Stimulated activated CD4-positive, alpha-beta T cell treated with anti-CD3 and anti-CD28 coated beads, Interleukin-2, amount 100 ng/mL, for 24 hours (primary cell): ENCODE measurements around the gene ROCK2.
"Not testable (repeated sequence)": the region's sequence is repeated elsewhere in the genome, so short reads cannot be mapped to it uniquely, and the experiment has no call there.

Source experiments
- DNase-seq, 2 donors: peaks; one replicate each; pipeline ENCODE4 v3.0.0-alpha.2; 2020

ROCK2 gene

DNA sequence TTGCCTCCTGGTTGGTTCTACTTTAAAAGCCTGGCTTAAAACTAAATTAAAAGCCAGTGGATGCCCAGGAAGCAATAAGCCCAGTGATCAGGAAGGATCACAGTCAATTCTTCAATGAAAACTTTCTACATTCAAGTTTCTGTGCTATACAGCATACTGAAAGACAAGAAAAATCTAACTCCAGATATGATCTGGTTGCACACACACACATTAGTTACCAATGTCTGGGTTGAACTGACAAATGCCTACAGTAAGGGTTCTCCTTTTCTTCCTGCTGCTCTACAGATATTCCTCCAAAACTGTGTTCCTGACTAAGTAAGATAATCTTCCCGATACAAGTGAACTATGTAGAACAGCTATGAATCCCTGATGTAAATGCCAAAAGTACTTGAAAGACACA is 81.3 kb downstream of the ROCK2 start:
- no peak for DNase-seq

DNA sequence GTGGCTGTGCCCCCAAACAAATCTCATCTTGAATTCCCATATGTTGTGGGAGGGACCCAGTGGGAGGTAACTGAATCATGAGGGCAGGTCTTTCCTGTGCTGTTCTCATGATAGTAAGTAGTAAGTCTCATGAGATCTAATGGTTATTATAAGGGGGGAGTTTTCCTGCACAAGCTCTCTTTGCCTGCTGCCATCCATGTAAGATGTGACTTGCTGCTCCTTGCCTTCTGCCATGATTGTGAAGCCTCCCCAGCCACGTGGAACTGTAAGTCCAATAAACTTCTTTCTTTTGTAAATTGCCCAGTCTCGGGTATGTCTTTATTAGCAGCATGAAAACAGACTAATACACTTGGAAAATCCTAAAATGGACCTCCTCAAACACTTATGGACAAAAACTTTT is 82.0 kb downstream of the ROCK2 start:
- not testable (repeated sequence) for DNase-seq

DNA sequence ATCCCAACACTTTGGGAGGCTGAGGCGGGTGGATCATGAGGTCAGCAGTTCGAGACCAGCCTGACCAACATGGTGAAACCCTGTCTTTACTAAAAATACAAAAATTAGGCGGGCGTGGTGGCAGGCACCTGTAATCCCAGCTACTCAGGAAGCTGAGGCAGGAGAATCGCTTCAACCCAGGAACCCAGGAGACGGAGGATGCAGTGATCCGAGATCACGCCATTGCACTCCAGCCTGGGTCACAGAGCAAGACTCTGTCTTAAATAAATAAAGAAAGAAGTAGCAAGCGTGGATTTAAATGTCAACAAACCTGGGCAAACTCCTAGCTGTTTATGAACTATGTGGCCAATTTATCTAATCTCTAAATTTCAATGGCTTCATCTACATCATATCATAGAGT is 82.9 kb downstream of the ROCK2 start:
- not testable (repeated sequence) for DNase-seq

DNA sequence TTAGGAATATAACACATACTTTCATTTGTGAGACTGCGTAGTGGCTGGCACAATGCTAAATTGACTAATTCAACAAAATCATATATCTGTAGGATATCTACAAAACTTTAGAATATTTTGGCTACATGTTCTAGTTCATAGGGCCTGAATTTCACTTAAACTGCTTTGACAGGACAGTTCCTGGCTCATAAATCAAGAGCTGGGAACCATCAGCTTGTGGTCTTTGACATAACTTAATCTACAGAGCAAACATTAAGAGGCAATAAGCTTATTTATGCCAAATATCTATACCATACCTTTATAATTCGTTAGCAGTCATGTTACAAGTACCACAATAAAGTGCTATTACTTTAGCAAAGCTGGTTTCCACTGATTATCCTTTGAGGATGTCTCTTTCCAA is 83.5 kb downstream of the ROCK2 start:
- DNase-seq: no peak

DNA sequence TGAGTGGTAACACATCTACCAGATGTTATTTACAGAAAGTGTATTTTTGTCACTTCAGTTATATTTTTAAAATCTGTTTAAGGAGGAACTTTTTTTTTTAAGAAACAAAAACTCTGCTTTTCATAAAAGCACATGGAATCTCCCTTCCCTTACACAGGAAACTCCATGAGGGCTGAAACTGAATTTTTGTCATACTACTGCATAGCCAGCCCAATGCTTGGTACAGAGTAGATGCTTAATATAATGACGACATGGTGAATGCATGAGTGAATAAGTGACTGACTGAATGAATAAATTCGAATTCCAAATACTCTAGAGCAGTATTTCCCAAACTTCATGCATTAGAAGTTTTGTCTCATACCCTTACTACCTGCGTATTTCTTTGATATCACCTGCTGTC is 86.5 kb downstream of the ROCK2 start:
- DNase-seq: no peak

DNA sequence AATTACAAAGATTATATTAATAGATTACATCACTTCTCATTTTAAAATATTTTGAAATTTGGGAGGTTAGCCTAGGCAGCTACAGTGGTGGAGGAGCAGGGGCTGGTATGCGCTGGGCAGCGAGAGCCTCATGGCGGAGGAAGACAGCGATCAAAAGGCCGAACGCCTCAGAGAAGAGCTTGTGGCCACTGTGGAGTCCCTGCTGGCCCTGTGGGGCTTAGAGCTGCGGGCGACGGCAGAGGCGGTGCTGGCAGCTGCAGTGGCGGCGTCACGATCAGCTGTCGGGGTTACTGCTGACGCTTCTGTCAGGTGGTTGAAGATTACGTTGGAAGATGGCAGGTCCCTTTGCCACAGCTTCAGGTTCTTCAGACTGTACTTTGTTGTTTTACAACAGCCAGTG is 87.4 kb downstream of the ROCK2 start:
- no peak for DNase-seq

DNA sequence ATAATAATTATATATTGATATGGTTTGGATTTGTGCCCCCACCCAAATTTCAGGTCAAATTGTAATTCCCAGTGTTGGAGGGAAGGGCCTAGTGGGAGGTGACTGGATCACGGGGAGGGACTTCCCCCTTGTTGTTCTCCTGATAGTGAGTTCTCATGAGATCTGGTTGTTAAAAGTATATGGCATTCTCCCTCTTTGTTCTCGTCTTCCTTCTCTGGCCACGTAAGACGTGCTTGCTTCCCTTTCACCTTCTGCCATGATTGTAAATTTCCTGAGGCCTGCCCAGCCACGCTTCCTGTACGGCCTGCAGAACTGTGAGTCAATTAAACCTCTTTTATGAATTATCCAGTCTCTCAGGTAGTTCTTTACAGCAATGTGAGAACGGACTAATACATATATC is 88.3 kb downstream of the ROCK2 start:
- no peak for DNase-seq

DNA sequence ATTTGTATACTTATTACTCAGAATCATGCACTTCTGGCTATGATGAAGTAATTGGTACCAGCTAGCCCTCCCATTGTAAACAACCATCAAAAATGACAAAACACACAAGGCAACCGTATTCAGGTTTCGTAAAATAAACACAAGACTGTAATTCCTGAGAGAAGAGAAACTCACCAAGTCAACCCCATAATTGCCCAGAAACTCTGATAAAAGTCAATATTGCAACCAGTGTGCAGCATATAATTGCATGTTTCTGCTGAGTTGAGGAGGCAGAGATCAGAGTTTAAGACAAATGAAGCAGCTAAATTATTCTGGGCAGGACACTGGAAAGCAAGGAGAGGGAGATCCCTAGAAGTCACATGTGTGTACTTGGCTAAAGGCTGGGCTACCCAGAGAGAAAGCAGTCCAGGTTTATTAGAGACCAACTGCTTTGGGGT is 90.3 kb downstream of the ROCK2 start:
- no peak for DNase-seq

DNA sequence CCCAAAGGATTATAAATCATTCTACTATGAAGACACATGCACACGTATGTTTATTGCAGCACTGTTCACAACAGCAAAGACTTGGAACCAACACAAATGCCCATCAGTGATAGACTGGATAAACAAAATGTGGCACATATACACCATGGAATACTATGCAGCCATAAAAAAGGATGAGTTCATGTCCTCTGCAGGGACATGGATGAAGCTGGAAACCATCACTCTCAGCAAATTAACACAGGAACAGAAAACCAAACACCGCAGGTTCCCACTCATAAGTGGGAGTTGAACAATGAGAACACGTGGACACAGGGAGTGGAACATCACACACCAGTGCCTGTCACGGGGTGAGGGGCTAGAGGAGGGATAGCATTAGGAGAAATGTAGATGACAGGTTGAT is 92.0 kb downstream of the ROCK2 start:
- not testable (repeated sequence) for DNase-seq

DNA sequence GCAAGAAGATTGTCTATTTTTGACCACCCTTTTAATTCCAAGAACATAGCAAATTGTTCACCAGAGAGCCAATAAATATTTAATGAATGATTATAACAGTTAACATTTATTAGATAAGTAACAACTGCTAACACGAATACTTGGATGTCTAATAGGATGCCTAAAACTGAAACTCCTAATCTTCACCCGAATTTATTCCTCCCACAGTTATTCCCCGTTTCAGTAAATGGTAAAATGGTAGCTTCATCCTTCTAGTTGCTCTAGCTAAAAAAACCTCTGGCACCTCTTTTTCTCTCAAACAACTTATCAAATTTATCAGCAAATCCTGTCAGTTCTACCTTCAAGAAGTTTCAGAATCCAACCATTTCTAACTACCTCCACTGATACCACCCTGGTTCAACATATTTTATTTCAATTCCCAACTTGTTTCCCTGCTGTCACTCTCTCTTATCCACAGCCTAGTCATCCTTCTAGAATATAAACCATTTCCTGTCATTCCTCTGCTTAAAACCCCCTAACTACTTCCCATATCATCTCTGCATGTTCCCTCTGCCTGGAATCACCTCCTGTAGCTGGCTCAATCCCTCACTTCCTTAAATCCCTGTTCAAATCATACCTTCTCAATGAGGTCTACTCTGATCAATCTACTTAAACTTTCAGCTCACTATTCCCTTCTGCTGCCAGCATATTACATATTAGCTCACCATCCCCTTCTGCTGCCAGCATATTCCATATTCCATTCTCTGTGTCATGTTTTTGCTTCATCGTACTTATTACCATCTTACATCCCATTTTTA is 93.8 kb downstream of the ROCK2 start:
- DNase-seq: no peak

DNA sequence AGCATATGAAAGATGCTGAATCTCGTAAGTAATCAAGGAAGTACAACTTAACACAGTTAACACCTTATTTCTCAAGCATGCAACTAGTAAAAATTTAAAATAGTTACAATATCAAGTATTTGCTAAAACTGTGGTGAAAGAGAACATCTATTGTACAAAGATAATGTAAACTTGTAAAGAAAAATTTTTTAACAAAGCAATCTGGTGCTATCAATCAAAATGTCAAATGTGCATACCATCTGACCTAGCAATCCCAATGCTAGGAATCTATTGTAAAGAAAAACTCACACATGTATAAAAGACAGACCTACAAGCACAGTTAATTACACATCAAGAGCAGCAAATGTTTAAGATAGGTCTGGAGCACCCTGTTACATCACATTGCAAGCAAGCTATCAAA is 99.1 kb downstream of the ROCK2 start:
- DNase-seq: no peak

DNA sequence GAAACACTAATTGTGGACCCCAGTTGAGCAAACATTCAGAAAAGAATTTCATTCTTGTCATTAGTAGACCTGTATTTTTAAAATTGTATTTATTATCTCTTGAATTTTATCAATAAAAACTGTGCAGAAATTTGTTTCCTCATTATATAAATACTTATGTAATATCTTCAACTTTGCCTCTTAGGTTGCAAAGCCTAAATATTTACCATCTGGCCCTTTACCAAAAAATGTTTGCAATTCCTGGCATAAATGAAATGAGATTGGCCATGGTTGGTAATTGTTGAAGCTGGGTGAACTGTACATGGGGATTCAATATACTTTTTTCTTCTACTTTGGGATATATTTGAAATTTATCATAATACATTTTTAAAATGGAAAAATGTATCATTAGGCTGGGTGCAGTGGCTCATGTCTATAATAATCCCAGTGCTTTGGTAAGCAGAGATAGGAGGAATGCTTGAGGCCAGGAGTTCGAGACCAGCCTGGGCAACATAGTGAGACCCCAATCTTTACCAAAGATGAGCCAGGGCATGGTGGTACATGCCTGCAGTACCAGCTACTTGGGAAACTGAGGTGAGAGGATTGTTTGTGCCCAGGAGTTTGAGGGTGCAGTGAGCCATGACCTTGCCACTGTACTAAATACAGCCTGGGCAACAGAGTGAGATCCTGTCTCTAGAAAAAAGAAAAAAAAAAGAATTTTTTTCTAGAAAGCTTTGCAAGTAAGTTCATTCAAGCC is 100.2 kb downstream of the ROCK2 start:
- DNase-seq: no peak

DNA sequence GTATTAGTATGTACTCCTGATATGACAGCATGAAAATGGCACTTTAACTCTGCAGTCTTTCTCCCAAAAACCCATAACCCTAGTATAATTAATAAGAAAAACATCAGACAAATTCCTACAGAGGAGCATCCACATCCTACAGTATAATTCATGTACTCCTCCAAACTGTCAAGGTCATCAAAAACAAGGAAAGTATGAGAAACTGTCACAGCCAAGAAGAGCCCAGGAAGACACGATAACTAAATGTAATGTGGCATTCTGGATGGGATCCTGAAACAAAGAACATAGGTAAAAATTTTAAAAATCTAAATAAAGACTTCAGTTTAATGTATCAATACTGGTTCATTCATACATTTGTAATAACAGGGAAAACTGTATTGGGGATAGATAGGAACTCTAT is 100.9 kb downstream of the ROCK2 start:
- DNase-seq: no peak

DNA sequence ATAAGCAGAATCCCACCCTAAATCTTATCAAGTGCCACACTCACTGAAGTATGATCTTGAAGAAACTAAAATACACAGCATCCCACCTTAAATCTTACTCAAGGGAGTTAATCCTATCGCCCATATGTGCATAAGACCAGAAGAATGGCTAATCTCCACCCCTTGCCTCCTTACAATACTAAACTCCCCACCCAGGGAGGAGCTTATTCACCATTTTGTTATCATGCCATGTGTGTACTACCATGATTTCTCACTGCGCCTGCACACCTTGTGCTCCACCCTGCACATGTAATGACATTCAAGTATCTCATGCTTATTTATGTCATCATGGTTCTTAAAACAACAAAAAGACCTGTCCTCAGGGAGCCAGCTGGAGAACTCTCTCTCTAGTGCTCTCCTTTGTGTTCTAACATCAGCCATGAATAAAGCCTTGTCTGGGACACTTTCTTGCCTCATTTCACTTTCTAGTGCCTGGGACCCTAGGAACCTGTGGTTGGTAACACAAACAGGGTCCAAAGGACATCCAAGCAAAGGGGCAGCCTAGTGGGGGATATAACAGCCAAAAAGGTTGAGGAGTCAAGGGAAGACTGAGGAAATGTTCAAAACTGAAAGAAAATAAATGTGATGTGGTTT is 101.8 kb downstream of the ROCK2 start:
- DNase-seq: no peak

DNA sequence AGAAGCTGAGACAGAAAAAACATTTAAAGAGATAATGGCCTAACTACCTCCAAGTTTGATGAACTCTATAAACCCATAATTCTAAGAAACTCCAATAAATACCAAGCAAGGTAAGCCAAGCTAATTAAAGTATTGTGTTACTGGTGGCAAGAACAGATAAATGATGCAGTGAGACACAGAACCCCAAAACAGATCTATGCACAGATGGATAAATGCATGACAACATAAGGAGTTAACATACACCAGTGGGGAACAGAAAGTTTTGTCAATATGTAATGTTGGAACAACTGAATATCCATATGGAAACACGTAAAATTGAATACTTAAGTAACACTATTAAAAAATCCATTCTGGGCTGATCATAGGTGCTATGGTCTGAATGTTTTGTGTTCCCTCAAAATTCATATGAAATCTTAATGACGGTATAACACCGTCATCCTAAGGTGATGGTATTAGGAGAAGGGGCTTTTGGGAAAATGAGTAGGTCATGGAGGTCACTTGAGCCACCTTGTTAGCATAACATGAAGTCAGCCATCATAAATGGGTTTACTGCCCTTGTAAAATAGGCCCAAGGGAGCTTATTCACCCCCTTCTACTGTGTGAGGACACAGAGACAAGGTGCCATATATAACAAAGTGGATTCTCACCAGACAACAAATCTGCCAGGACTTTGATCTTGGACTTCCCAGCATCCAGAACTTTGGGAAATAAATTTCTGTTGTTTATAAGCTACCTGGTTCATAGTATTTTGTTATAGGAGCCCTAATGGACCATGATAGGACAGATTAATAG is 102.8 kb downstream of the ROCK2 start:
- no peak for DNase-seq

DNA sequence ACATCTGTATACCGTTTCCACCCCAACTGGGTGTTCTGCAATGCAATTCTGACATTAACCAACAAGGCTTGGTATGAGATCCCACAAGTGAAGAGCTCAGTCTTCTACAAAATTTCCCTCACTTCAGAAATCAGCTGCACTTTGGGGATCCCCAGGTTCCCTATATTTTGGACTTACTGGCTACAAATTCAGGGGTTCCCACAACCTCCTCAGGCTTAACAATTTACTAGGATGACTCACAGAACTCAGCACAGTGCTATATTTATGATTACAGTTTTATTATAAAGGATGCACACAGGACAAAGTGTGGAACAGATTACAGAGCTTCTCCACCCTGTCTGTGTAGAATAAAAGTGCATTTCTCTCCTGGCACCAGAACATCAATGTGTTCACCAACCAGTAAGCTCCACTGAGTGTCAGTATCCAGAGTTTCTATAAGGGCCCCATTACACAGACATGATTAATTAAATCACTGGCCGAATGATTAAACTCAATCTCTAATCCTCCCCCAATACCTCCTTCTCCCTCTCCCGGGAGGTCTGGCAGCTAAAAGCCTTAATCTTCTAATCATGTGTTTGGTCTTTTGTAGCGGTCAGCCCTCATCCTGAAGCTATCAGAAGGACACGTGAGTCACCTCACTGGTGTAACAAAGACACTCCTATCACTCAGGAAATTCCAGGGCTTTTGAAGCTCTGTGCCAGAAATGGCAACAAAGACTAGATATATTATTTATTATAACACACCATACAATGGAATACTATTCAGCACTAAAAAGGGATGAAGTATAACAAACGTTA is 104.6 kb downstream of the ROCK2 start:
- DNase-seq: no peak

DNA sequence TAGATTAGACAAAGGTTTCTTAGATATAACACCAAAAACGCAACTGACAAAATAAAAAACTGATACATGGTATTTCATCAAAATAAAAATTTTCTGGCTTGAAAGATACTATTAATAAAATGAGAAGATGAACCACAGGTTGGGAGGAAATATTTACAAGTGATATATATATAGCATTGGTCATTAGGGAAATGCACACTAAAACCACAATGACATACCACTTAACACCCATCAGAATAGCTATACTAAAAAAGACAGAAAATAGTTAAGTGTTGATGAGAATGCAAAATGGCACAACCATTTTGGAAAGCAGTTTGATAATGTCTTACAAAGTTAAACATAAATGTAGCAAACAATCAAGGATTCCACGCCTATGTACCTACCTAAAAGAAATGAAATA is 105.3 kb downstream of the ROCK2 start:
- DNase-seq: no peak

DNA sequence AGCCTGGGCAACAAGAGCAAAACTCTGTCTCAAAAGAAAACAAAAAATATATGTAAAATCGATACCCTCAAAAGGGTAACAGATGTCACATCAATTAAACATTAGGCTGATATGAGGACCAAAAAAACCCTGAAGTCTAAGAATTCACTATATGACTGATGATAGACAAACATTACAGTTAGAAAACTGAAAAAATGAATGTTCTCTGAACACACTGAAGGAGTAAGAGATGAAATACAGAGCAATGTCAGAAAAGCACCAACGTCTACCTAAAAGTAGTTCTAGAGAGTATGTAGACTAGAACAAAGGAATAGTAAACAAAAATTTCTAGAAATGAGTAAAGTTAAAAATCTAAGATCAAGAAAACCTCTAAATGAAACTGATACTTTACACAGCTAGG is 107.3 kb downstream of the ROCK2 start:
- no peak for DNase-seq

DNA sequence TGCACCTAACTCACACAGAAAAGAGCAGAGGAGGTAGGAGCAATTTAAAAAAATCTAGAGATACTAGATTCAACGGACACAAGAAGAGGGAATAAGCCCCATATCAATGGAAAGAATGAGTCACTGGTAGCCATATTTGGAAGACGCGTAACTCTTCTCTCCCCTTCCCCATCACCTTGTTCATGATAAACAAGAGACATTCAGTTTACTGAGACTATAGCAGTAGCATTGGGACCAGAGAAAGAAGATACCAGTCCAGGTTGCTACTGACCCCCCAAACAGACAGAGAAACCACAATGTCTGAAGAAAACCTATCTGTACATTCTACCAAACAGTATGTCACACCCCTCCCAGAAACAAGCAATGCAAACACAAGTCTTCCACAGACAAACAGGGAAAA is 108.1 kb downstream of the ROCK2 start:
- DNase-seq: no peak

DNA sequence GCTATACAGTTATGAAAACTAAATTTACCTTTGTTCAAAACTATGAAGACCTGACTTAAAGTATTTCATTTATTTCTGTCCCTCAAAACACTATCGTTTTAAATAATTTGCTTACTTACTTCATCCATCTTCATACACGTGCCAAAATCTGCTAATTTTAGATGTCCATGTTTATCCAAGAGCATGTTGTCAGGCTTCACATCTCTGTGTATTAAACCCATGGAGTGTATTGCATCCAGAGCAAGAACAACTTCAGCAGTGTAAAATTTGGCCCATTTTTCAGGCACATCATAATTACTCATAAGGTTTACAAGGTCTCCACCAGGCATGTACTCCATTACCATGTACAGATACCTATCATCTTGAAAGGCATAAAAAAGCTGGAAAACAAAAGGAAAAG is 108.9 kb downstream of the ROCK2 start:
- no peak for DNase-seq

DNA sequence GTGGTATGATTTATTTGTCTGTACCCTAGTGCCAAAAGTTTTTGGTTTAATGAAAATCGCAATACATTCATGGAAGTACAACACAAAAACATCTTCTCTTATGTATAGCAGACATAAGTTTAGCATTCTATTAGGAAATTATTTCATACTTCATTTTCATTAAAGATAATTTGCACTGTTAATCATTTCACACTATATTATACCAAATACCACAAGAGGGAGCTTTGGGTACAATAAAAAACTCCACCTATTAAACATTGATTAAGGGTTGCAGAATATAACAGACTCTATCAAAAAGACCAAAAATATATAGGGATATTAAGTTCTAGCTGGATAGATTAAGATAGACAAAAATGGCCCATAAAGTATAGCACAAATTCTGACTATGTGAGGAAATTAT is 110.1 kb downstream of the ROCK2 start:
- DNase-seq: no peak

DNA sequence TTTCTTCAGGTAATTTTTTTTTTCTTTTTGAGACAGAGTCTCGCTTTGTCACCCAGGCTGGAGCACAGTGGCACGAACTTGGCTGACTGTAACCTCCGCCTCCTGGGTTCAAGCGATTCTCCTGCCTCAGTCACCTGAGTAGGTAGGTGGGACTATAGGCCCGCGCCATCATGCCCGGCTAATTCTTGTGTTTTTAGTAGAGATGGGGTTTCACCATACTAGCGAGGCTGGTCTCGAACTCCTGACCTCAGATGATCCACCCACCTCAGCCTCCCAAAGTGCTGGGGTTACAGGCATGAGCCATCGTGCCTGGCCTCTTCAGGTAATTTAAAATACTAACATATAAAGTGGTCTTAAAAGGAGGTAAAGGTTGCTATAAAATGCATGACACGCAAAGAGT is 113.2 kb downstream of the ROCK2 start:
- DNase-seq: not testable (repeated sequence)
